Stimulated activated CD4-positive, alpha-beta T cell treated with anti-CD3 and anti-CD28 coated beads, Interleukin-4, amount 100 ng/mL, for 1 hour (primary cell): Measurements from ENCODE around the gene CAPSL.
"Not testable (repeated sequence)": the region's sequence is repeated elsewhere in the genome, so short reads cannot be mapped to it uniquely, and the experiment has no call there.

ENCODE experiments used
- DNase-seq: peaks from one replicate; pipeline ENCODE4 v3.0.0-alpha.2; 2020

The CAPSL gene

GRCh38 chr5:35870605-35871004, 67.8 kb downstream of the CAPSL start:
- no peak for DNase-seq

- DNase-seq = no peak
Measured at GRCh38 chr5:35869685-35870277, 68.6 kb downstream of the CAPSL start.

- no peak for DNase-seq
Measured at GRCh38 chr5:35867998-35868397, 70.4 kb downstream of the CAPSL start.

GRCh38 chr5:35863159-35863558, 75.3 kb downstream of the CAPSL start:
- no peak for DNase-seq

GRCh38 chr5:35862126-35862525, 76.3 kb downstream of the CAPSL start:
- DNase-seq = no peak

- no peak for DNase-seq
Measured at GRCh38 chr5:35861718-35862117, 76.7 kb downstream of the CAPSL start.

GRCh38 chr5:35860686-35861085, 77.7 kb downstream of the CAPSL start:
- no peak for DNase-seq

- DNase-seq = no peak
Measured at GRCh38 chr5:35859101-35859661, 79.2 kb downstream of the CAPSL start.

- DNase-seq = no peak
Measured at GRCh38 chr5:35857606-35858205, 80.7 kb downstream of the CAPSL start.

GRCh38 chr5:35856765-35857351, 81.6 kb downstream of the CAPSL start, which contains the start of gene IL7R:
IL7R (plus strand) TSS chr5:35856891; CDS start chr5:35856978, 87 bp downstream.
- DNase-seq = no peak

GRCh38 chr5:35856186-35856764, 82.1 kb downstream of the CAPSL start:
- not testable (repeated sequence) for DNase-seq

GRCh38 chr5:35855187-35855586, 83.2 kb downstream of the CAPSL start:
- no peak for DNase-seq
